CD8-positive, alpha-beta memory T cell (primary cell): Measurements from ENCODE around the gene DLG5. TPM values are rescaled to one million over a fixed set of nuclear protein-coding genes. Genes with fewer than 3 reads are reported as not detected.

Source experiments
- CTCF ChIA-PET: fragments of 350-600 bp; sonication (Branson Sonifier 250); formaldehyde crosslinking; loops from one replicate; lab custom pipeline; 2021; ENCODE audit warnings: antibody characterized with exemption; lab: Charles Lee
- POLR2A ChIA-PET: fragments of 350-600 bp; sonication (Branson Sonifier 250); formaldehyde crosslinking; loops from one replicate; lab custom pipeline; 2021; ENCODE audit warnings: antibody characterized with exemption; lab: Charles Lee
- DNase-seq, 5 donors: peaks; one replicate each; pipeline versions ENCODE4 v3.0.0 to v3.0.0-alpha.2; 2020 to 2022; ENCODE audit warnings: mixed read lengths in 1 of 5
- H3K27ac ChIP-seq: one replicate; pipeline ENCODE4 v1.7.0; 2013; ENCODE audit warnings: low read depth, mild to moderate bottlenecking, low read length, moderate library complexity
- H3K27me3 ChIP-seq: 2 replicates; pipeline ENCODE4 v1.7.0; 2013; ENCODE audit warnings: low read length, mild to moderate bottlenecking; ENCODE audit not compliant: insufficient read depth, poor library complexity, severe bottlenecking
- H3K36me3 ChIP-seq: 2 replicates; pipeline ENCODE4 v1.7.0; 2013; ENCODE audit warnings: mild to moderate bottlenecking, low read length, moderate library complexity; ENCODE audit not compliant: insufficient read depth
- H3K4me1 ChIP-seq: 2 replicates; pipeline ENCODE4 v1.7.0; 2013; ENCODE audit warnings: mild to moderate bottlenecking, low read length, moderate library complexity; ENCODE audit not compliant: insufficient read depth
- H3K4me3 ChIP-seq: 2 replicates; pipeline ENCODE4 v1.7.0; 2013; ENCODE audit warnings: mild to moderate bottlenecking, low read length
- H3K9me3 ChIP-seq: 2 replicates; pipeline ENCODE4 v1.7.0; 2013; ENCODE audit warnings: mild to moderate bottlenecking, low read length
- H3K27ac Mint-ChIP-seq, 8 donors: one replicate each; pipeline ENCODE4 v1.8.0; 2020 to 2021; ENCODE audit warnings: mixed read lengths in 8 of 8, mild to moderate bottlenecking in 6 of 8, inconsistent platforms in 3 of 8, moderate library complexity in 3 of 8
- H3K27me3 Mint-ChIP-seq, 2 donors: one replicate each; pipeline ENCODE4 v1.8.0; 2020 to 2021; ENCODE audit warnings: mixed read lengths in 2 of 2, mild to moderate bottlenecking in 1 of 2, moderate library complexity in 1 of 2
- H3K36me3 Mint-ChIP-seq, 3 donors: one replicate each; pipeline ENCODE4 v1.8.0; 2020 to 2021; ENCODE audit warnings: mixed read lengths in 3 of 3, inconsistent platforms in 1 of 3, mild to moderate bottlenecking in 1 of 3
- H3K4me1 Mint-ChIP-seq, 3 donors: one replicate each; pipeline ENCODE4 v1.8.0; 2020 to 2021; ENCODE audit warnings: mixed read lengths in 3 of 3, inconsistent platforms in 1 of 3, mild to moderate bottlenecking in 1 of 3
- H3K4me3 Mint-ChIP-seq, 7 donors: one replicate each; pipeline ENCODE4 v1.8.0; 2020 to 2021; ENCODE audit warnings: mixed read lengths in 7 of 7, mild to moderate bottlenecking in 6 of 7, moderate library complexity in 4 of 7, inconsistent platforms in 2 of 7
- H3K9me3 Mint-ChIP-seq, 5 donors: one replicate each; pipeline ENCODE4 v1.8.0; 2020 to 2022; ENCODE audit warnings: mixed read lengths in 5 of 5, mild to moderate bottlenecking in 3 of 5, moderate library complexity in 2 of 5, inconsistent platforms in 1 of 5
- polyA plus RNA-seq: library from polyadenylated mRNA; unstranded; fragments of 300-500 nt; fragmentation: Illumina TruSeq; gene quantifications from one replicate; pipeline ENCODE4 v1.2.3, GENCODE V29; 2021
- total RNA-seq, 2 experiments: library from RNA; stranded (reverse); gene quantifications; one replicate each; pipeline ENCODE4 v1.2.3, GENCODE V29; 2021

The DLG5 gene
- total and polyA plus RNA-seq, 3 experiments from 2014 or later = 1.1 to 2.1 (median 1.7) TPM

DNA sequence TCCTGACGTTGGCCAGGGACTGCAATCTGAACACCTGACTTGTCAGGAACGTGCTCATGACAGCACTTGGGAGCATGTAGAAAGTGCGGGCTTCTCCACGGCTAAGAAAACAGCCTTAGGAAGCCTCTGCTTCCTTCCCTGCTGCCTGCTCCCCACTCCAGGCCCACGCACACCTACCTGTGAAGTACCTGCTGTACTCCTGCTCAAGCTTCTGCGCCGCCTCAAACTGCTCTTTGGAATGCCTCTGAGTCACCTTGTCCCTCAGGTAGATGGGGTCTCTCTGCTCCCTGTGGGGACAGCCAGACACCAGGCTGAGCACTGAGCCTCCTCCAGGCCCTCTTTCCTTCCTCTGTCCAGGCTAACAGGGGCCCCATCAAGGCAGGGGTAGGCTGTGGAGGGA, 132.7 kb downstream of the DLG5 start:
- Mint-ChIP-seq H3K4me1 (peaks cover 0 to 8% (median 1%) of the 10 kb centered on the region in 3 donors), H3K27ac (no peak overlapping the region), H3K9me3 (no peaks in the 10 kb centered on the region), H3K27me3 (no peaks in the 10 kb centered on the region), H3K36me3 (peaks cover 0 to 3% (median 2%) of the 10 kb centered on the region in 3 donors), H3K4me3 (no peak overlapping the region)
- H3K4me3 ChIP-seq = no peak overlapping the region
- H3K36me3 ChIP-seq = no peaks in the 10 kb centered on the region
- H3K9me3 ChIP-seq = no peaks in the 10 kb centered on the region
- DNase-seq = no peak
- ChIA-PET POLR2A (no interaction called here), CTCF (no interaction called here)
- no peaks in the 10 kb centered on the region for H3K4me1 ChIP-seq
- H3K27me3 ChIP-seq = no peaks in the 10 kb centered on the region
- no peak overlapping the region for H3K27ac ChIP-seq

DNA sequence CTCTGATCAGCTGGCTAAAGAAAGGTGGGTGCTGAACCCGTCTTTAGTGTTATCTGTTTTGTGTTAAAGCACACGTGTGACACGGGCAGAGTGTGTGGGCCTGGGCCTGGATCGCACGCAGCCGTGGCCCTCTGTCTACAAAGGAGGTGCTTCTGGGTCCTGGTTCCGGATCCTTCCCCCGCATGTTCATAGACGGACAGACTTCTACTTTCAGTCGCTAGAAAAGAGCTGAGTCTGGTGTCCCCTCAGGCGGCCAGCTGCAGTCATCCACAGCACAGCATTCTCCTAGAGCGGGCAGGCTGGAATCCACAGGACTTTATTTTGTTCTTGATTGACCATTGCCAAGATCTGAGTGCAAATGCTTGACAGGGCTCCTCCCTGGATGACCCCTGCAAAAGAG, 134.4 kb downstream of the DLG5 start:
- Histone ChIP-seq H3K9me3 (no peaks in the 10 kb centered on the region), H3K4me1 (no peaks in the 10 kb centered on the region), H3K27me3 (no peaks in the 10 kb centered on the region), H3K4me3 (no peak overlapping the region), H3K27ac (no peak overlapping the region), H3K36me3 (no peaks in the 10 kb centered on the region)
- Mint-ChIP-seq H3K36me3 (peaks cover 0 to 3% (median 2%) of the 10 kb centered on the region in 3 donors), H3K4me3 (no peak overlapping the region), H3K4me1 (peaks cover 0 to 3% (median 1%) of the 10 kb centered on the region in 3 donors), H3K27ac (no peak overlapping the region), H3K27me3 (no peaks in the 10 kb centered on the region), H3K9me3 (no peaks in the 10 kb centered on the region)
- ChIA-PET POLR2A (no interaction called here), CTCF (no interaction called here)
- no peak for DNase-seq

DNA sequence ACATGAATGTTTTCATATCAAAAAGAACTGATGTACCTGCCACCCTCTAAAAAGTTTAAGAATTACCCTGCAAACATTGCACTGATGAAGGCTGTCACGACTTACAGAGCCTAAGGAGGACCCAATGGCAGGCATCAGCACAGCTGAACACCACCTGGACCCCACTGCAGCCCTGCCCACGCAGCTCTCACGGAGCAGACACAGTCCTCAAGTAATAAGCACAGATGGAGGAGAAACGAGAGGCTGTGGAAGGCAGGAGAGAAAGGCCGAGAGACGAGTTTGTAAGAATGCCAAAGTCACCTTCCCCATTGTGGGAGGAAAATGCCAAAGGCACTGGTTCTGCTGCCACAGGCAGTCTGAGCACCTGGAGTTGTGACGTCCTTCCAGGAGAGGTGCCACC, 135.0 kb downstream of the DLG5 start:
- CTCF ChIA-PET = no interaction called here
- H3K4me3 Mint-ChIP-seq = no peak overlapping the region
- no peaks in the 10 kb centered on the region for H3K27me3 Mint-ChIP-seq
- Histone ChIP-seq H3K4me1 (no peaks in the 10 kb centered on the region), H3K4me3 (no peak overlapping the region), H3K36me3 (no peaks in the 10 kb centered on the region), H3K27me3 (no peaks in the 10 kb centered on the region), H3K9me3 (no peaks in the 10 kb centered on the region), H3K27ac (no peak overlapping the region)
- H3K4me1 Mint-ChIP-seq = peaks cover 0 to 3% (median 1%) of the 10 kb centered on the region in 3 donors
- no peak for DNase-seq
- POLR2A ChIA-PET = no interaction called here
- no peaks in the 10 kb centered on the region for H3K9me3 Mint-ChIP-seq
- H3K36me3 Mint-ChIP-seq = peaks cover 0 to 3% (median 2%) of the 10 kb centered on the region in 3 donors
- H3K27ac Mint-ChIP-seq = peak overlapping the region in 2 of 8 donors; percentile 29 to 59

DNA sequence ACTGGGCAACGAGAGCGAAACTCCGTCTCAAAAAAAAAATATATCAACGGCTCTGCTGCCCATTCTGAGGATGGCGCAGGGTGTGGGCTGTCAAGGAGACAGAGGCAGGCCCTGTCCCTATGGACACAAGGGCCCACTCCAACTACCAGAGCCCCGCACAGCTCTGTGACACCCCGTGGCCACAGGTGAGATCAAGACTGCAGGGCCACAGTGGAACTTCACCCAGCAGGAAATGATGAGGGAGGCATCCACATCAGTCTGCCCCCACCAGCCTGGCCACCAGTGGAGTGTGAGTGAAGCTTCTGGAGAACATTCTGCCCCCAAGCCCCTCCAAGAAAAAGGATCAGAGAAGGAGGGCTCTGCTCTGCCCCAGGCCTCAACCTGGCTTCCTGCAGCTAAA, 136.7 kb downstream of the DLG5 start:
- POLR2A ChIA-PET = no interaction called here
- H3K36me3 ChIP-seq = no peaks in the 10 kb centered on the region
- no peaks in the 10 kb centered on the region for H3K9me3 ChIP-seq
- H3K4me3 ChIP-seq = no peak overlapping the region
- Mint-ChIP-seq H3K4me3 (no peak overlapping the region), H3K4me1 (peaks cover 0 to 3% (median 1%) of the 10 kb centered on the region in 3 donors), H3K9me3 (no peaks in the 10 kb centered on the region), H3K27me3 (no peaks in the 10 kb centered on the region), H3K27ac (peak overlapping the region in 1 of 8 donors; percentile 26), H3K36me3 (peaks cover 0 to 3% (median 2%) of the 10 kb centered on the region in 3 donors)
- CTCF ChIA-PET = no interaction called here
- H3K27ac ChIP-seq = no peak overlapping the region
- H3K4me1 ChIP-seq = no peaks in the 10 kb centered on the region
- no peaks in the 10 kb centered on the region for H3K27me3 ChIP-seq
- no peak for DNase-seq

DNA sequence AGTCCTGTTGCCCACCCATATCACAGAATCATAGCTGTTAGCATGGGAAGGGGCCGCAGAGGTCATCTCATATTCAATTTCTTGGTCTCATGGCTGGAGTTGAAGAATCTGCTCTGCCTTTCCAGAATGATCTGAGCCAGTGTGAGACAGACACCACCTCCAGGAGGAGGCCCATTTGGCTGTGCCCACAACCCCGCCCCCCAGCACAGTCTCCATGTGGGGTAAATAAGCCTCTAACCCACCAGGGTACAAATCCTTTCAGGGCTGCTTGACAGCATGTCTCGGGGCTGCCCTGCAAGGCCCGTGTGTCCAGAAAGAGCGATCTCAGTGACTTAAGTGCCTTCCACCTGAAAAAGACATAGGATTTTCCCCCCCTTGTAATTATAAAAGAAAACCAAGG, 137.5 kb downstream of the DLG5 start:
- Histone ChIP-seq H3K27ac (no peak overlapping the region), H3K27me3 (no peaks in the 10 kb centered on the region), H3K4me3 (no peak overlapping the region), H3K36me3 (no peaks in the 10 kb centered on the region), H3K4me1 (no peaks in the 10 kb centered on the region), H3K9me3 (no peaks in the 10 kb centered on the region)
- Mint-ChIP-seq H3K9me3 (no peaks in the 10 kb centered on the region), H3K27me3 (no peaks in the 10 kb centered on the region), H3K4me1 (peaks cover 0 to 3% (median 1%) of the 10 kb centered on the region in 3 donors), H3K4me3 (no peak overlapping the region), H3K27ac (peak overlapping the region in 1 of 8 donors; percentile 64), H3K36me3 (peaks cover 0 to 3% (median 2%) of the 10 kb centered on the region in 3 donors)
- POLR2A ChIA-PET = no interaction called here
- CTCF ChIA-PET = no interaction called here
- no peak for DNase-seq

DNA sequence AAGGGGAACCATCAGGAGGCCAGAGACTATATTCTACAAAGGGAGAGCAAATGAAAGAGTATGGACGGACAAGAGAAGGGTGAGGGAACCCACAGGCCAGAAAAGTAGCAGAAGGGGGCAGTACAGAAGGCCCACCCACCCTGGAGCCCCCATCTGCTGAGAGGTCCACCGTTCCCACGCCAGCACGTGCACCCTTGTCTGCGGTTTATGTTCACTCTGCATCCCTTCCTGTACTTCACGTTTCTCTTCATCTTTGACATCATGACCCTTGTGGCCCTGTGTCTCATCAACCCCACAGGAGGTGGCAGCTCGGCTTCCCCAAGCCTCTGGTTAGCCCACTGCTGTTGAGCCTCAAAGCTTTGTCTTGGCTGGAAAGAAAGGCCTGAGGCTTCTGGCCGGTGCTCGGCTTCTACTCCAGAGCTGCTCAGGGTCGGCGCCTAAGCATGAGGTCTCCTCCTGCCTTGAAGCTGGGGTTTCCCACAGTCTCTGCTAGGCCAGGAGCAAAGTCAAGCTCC, 138.0 kb downstream of the DLG5 start:
- no peak for DNase-seq
- Mint-ChIP-seq H3K36me3 (peaks cover 0 to 3% (median 2%) of the 10 kb centered on the region in 3 donors), H3K27me3 (no peaks in the 10 kb centered on the region), H3K4me1 (peaks cover 0 to 3% (median 1%) of the 10 kb centered on the region in 3 donors), H3K27ac (peak overlapping the region in 3 of 8 donors; percentile 2 to 64 (median 18)), H3K9me3 (no peaks in the 10 kb centered on the region), H3K4me3 (no peak overlapping the region)
- ChIA-PET CTCF (no interaction called here), POLR2A (no interaction called here)
- no peaks in the 10 kb centered on the region for H3K27me3 ChIP-seq
- no peaks in the 10 kb centered on the region for H3K36me3 ChIP-seq
- H3K9me3 ChIP-seq = no peaks in the 10 kb centered on the region
- H3K4me1 ChIP-seq = no peaks in the 10 kb centered on the region
- no peak overlapping the region for H3K27ac ChIP-seq
- H3K4me3 ChIP-seq = no peak overlapping the region

DNA sequence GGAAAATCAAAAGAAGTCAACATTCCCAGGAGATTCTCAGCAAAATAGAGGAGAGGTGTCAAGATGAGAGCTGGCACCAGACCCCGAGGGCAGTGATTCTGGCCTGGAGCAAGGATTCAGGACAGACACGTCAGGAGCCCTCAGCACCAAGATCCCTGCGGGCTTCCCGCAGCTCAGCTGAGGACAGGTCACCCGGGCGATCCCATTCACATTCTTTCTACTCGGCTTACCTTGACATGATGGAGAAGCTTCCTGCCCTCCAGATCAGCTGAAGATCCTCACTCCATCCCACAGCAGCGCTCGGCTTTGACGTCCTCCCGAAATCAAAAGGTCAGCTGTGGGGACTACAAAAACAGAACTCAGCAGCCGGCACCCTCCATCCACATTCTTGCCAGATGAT, 139.1 kb downstream of the DLG5 start:
- H3K27me3 Mint-ChIP-seq = no peaks in the 10 kb centered on the region
- ChIA-PET POLR2A (no interaction called here), CTCF (no interaction called here)
- H3K27ac ChIP-seq = no peak overlapping the region
- no peaks in the 10 kb centered on the region for H3K9me3 Mint-ChIP-seq
- H3K36me3 Mint-ChIP-seq = peaks cover 0 to 7% (median 0%) of the 10 kb centered on the region in 3 donors
- no peak for DNase-seq
- H3K4me1 ChIP-seq = no peaks in the 10 kb centered on the region
- no peak overlapping the region for H3K4me3 Mint-ChIP-seq
- H3K27ac Mint-ChIP-seq = no peak overlapping the region
- no peaks in the 10 kb centered on the region for H3K36me3 ChIP-seq
- no peak overlapping the region for H3K4me3 ChIP-seq
- H3K9me3 ChIP-seq = no peaks in the 10 kb centered on the region
- H3K27me3 ChIP-seq = no peaks in the 10 kb centered on the region
- peaks cover 0 to 3% (median 1%) of the 10 kb centered on the region in 3 donors for H3K4me1 Mint-ChIP-seq

DNA sequence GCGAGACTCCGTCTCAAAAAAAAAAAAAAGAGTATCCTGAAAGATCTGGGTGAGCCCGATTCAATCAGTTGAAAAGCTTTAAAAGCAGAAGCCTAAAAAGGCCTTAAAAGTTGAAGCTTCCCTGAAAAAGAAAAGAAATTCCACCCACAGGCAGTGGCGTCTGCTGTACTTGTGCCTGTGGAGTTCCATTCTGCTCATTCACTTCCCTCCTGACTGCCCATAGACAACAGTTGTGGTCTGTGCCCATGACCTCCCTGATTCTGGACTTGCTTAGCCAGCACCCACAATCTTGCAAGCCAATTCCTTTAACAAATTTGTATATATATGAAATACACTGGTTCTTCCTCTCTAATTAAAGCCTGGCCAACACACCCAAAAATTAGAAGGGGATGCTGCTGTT, 141.7 kb downstream of the DLG5 start:
- Mint-ChIP-seq H3K4me1 (no peaks in the 10 kb centered on the region), H3K4me3 (no peak overlapping the region), H3K27me3 (no peaks in the 10 kb centered on the region), H3K36me3 (peaks cover 0 to 9% (median 0%) of the 10 kb centered on the region in 3 donors), H3K27ac (peak overlapping the region in 1 of 8 donors; percentile 9), H3K9me3 (no peaks in the 10 kb centered on the region)
- Histone ChIP-seq H3K27me3 (no peaks in the 10 kb centered on the region), H3K27ac (no peak overlapping the region), H3K36me3 (no peaks in the 10 kb centered on the region), H3K4me3 (no peak overlapping the region), H3K9me3 (no peaks in the 10 kb centered on the region), H3K4me1 (no peaks in the 10 kb centered on the region)
- ChIA-PET CTCF (no interaction called here), POLR2A (no interaction called here)
- DNase-seq = no peak
